Suppressor macrophage treated with lipopolysaccharide for 4 hours (primary cell): ENCODE measurements around the gene GNB5.
"Not testable (repeated sequence)": the region's sequence is repeated elsewhere in the genome, so short reads cannot be mapped to it uniquely, and the experiment has no call there.

Experiments
- DNase-seq: peaks from one replicate; pipeline ENCODE4 v3.0.0-alpha.2; 2020

Gene GNB5

DNA sequence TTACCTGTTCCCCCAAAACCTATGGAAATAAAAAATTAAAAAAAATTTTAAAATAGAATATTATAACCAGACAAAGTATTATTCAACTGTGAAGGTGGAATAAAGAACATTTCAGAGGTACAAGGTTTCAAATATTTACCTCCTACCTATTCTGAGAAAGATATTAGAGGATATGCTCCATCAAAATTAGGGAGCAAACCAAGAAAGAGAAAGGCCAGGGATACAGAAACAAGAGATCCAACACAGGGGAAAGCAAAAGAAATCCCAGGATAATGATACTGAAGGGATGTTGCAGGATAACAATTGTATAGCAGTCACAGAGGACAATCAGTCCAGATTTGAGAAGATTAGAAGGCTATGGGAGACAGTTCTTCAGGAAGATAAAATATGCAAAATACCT lies 101.0 kb downstream of the GNB5 start:
- no peak for DNase-seq

DNA sequence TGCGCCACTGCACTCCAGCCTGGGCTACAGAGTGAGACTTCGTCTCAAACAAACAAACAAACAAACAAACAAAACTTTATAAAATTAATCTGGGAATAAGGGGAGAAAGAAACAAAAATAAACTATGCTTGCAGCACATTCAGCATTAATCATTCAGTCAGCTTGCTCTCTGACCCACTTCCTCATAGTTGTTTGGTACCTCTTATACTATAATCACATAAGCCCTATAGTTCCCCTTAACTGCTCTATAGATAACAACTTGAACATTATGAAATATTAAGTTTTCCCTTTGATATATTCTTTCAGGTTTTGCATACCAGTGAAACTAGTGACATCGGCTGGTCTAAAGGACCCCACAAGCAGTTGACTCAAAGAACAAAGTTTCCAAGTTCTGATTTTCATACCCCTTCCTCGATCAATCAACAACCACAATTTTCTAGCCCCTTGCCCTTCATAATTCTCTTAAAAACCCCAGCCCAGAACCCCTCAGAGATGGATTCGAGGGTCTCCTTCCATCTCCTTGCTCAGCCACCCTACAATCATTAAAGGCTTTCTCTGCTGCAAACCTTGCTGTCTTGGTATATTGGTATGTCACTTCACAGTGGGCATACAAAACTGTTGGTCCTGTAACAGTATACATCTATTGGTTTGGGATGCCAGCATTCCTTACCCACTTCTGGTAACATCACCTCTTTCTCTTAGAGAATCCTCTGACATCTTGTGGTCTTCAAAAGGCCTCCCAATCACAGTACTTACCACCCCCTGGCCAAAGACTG lies 105.0 kb downstream of the GNB5 start:
- peak; percentile 53 for DNase-seq

DNA sequence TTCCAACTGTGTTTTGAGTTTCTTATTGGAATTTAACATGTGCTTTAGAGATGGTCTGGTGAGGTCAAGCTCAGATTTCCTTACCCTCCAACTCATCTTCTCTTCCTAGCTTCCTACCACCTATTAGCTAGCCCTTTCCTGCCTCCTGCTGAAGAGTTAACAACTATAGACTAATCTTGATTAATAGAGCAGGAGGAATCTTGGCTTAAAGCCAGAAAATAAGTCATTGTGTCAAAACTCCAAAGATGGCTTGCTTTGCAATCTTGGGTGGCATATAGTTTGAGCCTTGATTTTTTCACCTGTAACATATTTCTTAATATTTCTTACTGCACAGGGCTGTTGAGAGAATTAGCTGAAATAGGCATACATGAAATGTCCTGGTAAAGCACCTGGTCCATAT lies 105.9 kb downstream of the GNB5 start:
- no peak for DNase-seq

DNA sequence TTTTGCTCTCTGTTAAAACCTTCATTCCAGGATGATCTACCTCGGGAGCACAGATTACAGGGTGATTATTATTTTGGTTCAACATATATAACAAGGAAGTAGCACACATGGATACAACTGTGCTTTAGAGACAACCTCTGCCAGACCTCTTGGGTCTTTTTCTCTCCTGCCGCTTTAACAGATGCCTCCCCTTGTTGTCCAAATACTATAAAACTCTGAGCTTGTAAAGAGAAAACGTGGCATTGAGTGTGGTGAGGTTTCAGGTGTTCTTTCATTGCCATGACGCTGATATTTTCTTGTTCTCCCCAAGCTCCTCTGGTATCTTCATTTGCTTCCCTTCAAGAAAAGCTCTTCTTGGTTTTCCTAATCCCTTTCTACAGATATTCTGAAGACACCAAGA lies 107.6 kb downstream of the GNB5 start:
- no peak for DNase-seq

DNA sequence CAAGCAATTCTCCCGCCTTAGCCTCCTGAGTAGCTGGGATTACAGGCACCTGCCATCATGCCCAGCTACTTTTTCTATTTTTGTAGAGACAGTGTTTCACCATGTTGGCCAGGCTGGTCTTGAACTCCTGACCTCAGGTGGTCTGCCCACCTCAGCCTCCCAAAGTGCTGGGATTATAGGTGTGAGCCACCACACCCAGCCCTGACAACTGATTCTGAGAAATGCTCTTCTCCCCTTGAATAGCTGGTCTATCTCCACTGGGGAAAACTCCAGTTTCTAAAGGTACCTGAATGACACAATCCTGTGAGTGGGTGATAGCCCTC lies 108.2 kb downstream of the GNB5 start:
- not testable (repeated sequence) for DNase-seq

DNA sequence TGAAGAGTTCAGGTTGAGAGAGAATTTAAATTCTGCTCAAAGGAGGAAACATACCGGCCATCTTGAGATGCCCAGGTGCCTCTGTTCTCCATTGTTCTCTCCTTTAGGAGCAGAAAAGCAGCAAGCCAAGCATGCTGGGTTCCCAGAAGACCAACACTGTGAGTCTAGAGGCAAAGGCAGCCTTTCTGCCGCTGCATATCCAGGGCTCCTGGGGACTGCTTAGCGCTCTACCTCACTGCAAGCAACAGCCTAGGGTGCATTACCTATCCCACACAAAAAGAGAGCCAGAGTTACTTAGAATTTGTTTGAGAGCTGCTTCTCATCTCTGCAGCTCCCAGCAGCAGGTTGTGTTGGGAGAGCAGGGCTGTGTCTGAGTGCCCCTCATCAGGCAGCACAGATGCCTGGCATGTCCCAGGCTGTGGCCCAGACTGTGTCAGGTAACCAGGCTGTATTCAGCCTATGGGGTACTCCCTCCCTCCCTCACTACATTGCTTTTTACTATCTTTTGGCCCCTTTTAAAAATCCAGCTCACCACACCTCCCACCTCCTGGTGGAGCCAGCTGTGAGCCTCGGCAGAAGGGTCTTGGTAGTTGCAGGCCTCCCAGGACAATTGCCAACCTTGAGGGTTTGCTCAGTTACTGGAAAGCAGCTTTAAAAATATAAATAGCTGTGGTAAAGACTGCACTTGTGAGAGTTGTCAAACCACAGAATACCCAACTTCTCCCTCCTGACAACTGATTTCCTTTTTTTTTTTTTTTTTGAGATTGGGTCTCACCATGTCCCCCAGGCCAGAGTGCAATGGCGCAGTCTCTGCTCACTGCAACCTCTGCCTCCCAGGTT lies 108.8 kb downstream of the GNB5 start:
- no peak for DNase-seq

DNA sequence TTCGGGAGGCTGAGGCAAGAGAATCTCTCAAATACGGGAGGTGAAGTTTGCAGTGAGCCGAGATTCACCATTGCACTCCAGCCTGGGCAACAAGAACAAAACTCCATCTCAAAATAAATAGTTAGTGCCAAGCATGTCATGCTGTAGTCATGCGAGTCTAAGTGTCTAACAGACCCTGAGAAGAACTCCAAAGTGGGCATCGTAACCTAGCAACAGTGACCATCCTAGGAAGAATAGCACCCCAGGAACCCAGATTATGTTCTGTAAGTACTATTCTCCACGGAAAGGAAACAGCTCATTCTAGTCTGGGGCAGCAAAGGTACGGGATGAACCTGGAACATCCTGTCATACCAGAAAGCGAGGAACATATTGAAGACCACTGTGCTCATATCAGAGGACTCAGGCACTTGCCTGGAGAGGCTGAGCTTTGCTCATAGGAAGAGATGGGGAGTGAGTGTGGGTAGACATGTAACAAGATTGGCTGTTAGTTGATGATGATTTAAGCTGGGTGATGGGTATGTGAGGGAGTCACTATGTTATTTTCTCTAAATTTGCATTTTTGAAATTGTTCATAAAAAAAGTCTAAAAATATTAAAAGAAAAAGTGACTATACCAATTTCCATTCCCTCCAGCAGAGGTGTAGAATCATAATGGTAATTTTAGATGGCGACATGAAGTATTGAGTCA lies 110.3 kb downstream of the GNB5 start:
- DNase-seq = no peak

DNA sequence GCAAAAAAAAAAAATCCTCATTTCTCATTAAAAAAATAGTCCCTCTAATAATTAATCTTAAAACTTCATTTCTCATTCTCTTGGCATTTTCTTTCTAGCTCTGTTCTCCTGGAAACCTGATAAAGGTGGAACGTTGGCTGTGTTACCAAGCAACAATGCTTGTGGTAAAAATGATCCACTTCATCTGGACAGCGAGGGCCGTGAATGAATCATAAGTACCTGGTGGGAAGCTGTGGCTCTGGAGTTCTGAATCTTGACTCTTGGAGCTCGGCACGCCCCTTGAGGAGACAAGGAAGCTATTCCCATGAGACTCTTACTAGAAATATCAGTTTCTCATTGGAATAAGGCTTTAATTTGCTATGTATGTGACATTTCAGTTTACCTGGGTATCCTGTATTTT lies 111.2 kb downstream of the GNB5 start:
- no peak for DNase-seq

DNA sequence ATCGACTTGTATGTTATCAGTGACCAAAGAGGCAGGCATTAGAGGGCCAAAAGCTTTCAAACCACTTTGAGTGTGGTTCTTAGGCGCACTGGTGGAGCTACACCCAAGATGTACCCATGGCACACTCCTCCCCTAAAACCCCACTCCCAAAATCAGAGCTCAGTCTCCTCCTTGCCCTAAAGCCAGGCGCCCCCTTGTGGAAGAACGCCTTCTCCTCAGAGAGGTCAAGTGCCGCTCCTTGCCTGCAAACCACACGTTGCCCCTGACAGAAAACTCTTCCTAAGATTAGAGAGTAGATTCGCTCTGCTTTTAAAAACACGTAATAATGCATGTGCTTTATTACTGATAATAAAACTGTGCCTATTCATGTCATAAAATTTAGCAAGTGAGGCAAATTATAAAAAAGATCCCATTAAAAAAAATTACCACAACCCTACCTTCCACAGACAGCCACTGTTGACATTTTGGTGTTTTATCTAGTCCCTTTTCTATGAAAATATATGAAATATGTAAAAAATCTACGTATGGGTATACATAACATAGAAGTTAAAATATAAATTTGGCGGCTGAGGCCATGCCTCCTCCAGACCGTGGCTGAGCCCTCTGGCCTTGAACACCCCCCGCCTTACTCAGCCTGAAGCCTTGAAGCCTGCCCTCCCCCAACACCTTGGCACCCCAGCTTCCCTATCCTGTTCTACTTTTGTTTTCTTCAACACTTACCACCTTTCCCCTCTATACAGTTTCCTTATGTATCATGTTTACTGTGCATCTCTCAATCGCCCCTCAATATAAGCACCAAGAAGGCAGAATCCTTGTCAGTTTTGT lies 112.1 kb downstream of the GNB5 start:
- peak; percentile 88 for DNase-seq

DNA sequence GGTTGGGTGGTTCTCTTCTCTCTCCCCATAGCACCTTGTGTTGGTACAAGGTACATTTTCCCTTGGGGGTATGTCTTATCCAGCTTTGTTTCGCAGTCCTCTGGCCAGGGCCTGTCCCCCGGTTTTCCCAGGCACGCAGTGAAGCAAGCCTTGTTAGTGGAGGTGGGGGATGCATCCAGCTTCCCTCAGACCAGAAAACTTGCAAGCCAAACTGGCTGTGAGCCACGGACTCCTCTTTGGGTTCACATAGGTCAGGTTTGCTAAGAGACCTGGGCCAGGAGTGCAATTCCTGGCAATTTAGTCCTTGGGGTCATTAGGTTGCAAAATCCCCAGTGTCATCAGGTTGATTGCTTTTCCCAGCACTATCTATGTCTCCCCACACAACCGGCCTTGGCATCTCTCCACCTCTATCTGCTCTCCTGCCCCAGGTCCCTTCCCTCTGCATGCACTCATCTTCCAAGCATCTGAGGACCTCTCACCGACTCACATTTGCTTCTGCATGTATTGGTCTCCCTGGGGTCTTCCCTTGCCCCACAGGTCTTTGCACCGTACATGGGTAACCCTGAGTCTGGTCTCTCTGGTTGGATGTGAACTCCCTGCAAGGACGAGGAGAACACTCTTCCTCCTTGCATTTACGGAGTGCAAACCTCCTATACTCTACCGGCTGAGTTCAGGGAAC lies 112.9 kb downstream of the GNB5 start:
- no peak for DNase-seq

DNA sequence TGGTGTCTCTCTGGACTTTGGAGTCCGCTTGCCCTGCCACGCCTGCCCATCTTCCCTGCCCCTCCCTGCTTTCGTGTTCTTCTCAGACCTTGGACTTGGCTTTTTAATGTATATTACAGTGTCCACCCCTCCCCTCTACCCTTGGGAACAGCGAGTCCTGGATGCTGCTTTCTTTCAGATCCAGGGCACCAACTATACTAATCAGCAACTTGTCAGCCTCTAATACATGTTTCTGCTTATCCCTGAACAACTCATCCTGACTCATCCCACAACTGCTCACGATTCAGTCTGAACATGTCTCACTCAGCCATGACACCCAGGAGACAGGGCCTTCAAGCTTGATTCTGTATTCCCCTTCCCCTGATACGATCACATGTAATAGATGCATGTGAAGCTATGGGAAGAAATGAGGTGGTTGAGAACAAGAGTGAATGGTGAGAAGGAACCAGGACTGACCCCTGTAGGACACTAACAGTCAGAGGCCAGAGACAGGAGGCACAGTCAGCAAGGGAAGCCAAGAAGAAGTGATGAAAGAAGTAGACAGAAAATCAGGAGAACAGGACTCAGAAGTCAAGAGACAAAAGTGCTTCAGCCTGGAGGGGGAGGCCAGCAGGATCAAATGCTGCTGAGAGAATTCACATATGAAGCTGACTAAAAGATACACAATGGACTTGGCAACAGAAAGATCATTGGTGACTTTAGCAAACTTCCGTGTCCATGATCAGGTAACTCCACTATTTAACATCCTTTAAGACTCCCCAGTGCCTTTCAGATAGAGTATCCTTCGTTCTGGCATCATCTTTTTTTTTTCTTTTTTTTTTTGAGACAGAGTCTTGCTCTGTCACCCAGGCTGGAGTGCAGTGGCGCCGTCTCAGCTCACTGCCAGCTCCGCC lies 114.1 kb downstream of the GNB5 start:
- DNase-seq = peak; percentile 83

DNA sequence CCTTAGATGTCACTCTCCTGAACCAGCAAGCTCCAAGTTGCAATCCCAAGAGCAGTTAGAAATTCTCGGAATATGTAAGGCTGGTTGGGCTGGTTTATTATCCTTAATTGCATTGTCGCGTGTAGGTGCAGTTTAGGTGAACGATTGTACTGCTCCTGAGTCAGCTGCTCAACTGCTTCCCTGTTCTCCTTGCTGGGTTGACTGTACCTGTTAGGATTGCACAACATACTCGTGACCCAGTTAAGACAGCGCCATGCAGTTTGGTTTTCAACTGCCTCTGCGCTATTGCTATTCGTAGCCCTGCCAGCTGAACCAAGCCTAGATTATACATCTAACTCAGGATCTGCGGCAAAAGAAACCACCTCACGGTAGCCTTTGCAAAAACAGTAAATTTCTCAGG lies 119.6 kb downstream of the GNB5 start:
- no peak for DNase-seq

DNA sequence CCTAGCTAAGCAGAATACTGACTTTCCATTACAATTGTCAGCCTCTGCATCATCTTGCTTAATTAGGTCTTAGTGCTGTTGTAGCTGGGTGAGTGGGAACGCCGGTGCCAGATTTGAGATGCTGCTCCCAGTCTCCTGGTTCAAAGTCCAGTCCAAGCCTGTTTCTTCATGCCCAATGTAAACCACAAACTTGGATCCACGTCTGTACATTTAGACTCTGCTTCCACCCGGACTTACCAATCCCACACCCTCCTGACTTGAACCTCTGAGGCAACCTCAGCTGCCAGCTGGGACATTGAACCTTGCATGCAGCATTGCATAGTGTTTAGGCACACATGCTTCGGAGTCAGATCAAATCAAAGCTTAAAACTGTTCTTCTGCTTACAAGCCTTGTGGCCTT lies 121.6 kb downstream of the GNB5 start:
- no peak for DNase-seq

DNA sequence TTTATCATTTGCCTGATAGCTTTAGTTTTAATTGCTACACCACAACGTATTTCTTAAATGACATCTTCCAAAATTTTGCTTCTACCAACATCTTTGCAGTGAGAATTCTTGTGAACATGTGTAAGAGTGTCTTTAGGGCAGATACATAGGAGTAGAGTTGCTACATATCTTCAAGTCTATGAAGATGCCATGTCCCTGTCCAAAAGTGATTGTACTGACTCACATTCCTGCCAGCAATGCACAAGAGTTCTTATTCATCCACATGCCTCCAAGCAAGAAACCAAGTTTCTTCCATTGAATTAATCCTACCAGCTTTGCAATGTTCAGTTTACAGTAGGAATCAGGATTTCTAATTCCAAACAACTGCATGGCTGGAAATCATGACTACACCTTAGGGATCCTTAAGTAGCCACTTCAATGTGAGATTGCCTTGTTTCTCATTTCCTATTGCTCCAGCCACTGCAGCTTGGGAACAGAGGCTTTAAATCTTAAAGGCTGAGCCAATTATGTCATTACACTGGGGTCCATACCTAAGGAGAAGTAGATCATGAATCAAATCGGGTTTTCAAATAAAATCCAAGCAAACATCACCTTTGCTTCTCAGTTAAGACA lies 123.1 kb downstream of the GNB5 start:
- DNase-seq = no peak

DNA sequence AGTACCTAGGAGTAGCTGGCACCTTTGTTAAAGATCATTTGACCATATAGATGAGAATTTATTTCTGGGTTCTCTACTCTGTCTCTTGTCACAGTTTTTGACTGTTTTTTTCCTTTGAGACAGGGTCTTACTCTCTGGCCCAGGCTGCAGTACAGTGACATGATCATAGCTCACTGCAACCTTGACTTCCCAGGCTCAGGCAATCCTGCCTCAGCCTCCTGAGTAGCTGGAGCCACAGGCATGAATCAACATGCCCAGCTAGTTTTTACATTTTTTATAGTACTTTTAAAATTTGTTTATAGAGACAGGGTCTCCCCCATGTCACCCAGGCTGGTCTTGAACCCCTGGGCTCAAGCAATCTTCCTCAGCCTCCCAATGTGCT lies 123.7 kb downstream of the GNB5 start:
- DNase-seq = no peak

DNA sequence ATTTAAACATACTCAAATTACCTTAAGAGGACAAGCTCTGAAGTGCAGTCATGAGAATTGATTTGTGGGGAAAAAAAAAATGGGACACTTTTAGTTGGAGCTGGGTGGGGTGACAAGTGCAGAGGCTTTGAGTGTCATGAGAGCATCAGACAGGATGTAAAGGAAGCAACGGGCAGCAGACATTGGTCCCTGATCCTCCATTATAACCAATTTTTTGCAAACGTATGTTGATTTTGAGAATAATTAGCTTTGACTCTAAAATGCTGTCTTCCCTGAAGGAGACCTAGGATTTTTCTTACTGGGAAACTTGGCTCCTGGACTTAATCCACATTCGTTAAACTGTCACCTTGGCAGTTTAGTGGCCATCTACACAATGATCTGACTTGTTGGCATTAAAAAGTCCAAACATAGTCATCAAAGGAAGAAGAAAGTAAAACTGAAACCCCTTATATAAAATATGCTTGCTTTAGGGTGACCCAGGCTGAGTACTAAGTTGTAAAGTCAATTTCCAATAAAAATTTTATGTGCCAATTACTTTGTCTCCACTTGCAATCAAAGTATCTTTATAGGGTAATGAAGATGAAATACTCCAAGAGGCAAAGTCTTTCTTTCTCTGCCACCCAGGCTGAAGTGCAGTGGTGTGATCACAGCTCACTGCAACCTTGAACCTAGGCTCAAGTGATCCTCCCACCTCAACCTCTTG lies 124.2 kb downstream of the GNB5 start:
- DNase-seq = no peak
